HL-60/S4 treated with phorbol 12-myristate 13-acetate at 8.2 ng/mL for 4 days and 3 days (cell line): ENCODE measurements around the gene SPATA4.

ENCODE experiments used
- in situ Hi-C: fragments of 300-500 bp; cut with MboI; formaldehyde crosslinking; loops from 2 replicates; pipeline ENCODE4 v1.15.0; 2022; ENCODE audit warnings: low sequenced_read_pairs

Gene SPATA4

GRCh38 chr4:176191974-176192373, 3.4 kb downstream of the SPATA4 start:
- in situ Hi-C loops = no loop called here

- in situ Hi-C loops = no loop called here
Observed at GRCh38 chr4:176189891-176190795, 5.2 kb downstream of the SPATA4 start.

- in situ Hi-C loops = no loop called here
Observed at GRCh38 chr4:176188654-176189053, 6.7 kb downstream of the SPATA4 start.

GRCh38 chr4:176187624-176188023, 7.8 kb downstream of the SPATA4 start:
- in situ Hi-C loops = no loop called here

GRCh38 chr4:176186671-176187395, 8.6 kb downstream of the SPATA4 start:
- in situ Hi-C loops = no loop called here

GRCh38 chr4:176186067-176186466, 9.3 kb downstream of the SPATA4 start:
- in situ Hi-C loops = no loop called here

- in situ Hi-C loops = no loop called here
Observed at GRCh38 chr4:176185051-176185450, 10.3 kb downstream of the SPATA4 start.

- in situ Hi-C loops = no loop called here
Observed at GRCh38 chr4:176163041-176163440, 32.3 kb downstream of the SPATA4 start.

GRCh38 chr4:176156656-176157055, 38.7 kb downstream of the SPATA4 start:
- in situ Hi-C loops = no loop called here

GRCh38 chr4:176153124-176153523, 42.3 kb downstream of the SPATA4 start:
- in situ Hi-C loops = no loop called here

GRCh38 chr4:176150704-176151103, 44.7 kb downstream of the SPATA4 start:
- in situ Hi-C loops = no loop called here

GRCh38 chr4:176150356-176150682, 45.1 kb downstream of the SPATA4 start:
- in situ Hi-C loops = no loop called here

GRCh38 chr4:176149680-176150355, 45.6 kb downstream of the SPATA4 start:
- in situ Hi-C loops = no loop called here

- in situ Hi-C loops = no loop called here
Observed at GRCh38 chr4:176142253-176142652, 53.1 kb downstream of the SPATA4 start.

GRCh38 chr4:176139518-176139917, 55.9 kb downstream of the SPATA4 start:
- in situ Hi-C loops = no loop called here

GRCh38 chr4:176137631-176138030, 57.8 kb downstream of the SPATA4 start:
- in situ Hi-C loops = no loop called here

- in situ Hi-C loops = no loop called here
Observed at GRCh38 chr4:176134670-176135069, 60.7 kb downstream of the SPATA4 start.
